Hematopoietic multipotent progenitor cell treated with erythropoietin and hydrocortisone succinate and interleukin-3 and kit ligand, for 15 days (in vitro differentiated cells): Measurements from ENCODE around the gene PDE4B.

Experiments
- DNase-seq: peaks from one replicate; pipeline ENCODE4 v3.0.0-alpha.2; 2015; ENCODE audit warnings: low spot score

The PDE4B gene

GRCh38 chr1:66364578-66365391, 572.1 kb downstream of the PDE4B start:
- no peak for DNase-seq

GRCh38 chr1:66365635-66366034, 572.9 kb downstream of the PDE4B start:
- DNase-seq = no peak

- no peak for DNase-seq
These were observed 573.9 kb downstream of the PDE4B start for GRCh38 chr1:66366634-66367033.

GRCh38 chr1:66367369-66367768, 574.7 kb downstream of the PDE4B start:
- no peak for DNase-seq

GRCh38 chr1:66368261-66368660, 575.6 kb downstream of the PDE4B start:
- no peak for DNase-seq

GRCh38 chr1:66370462-66370971, 577.8 kb downstream of the PDE4B start:
- no peak for DNase-seq

- DNase-seq = no peak
These were observed 578.7 kb downstream of the PDE4B start for GRCh38 chr1:66371233-66372005.

GRCh38 chr1:66372522-66373101, 579.9 kb downstream of the PDE4B start:
- no peak for DNase-seq

GRCh38 chr1:66373157-66373591, 580.5 kb downstream of the PDE4B start:
- DNase-seq = no peak

GRCh38 chr1:66374148-66374547, 581.5 kb downstream of the PDE4B start:
- DNase-seq = no peak

- DNase-seq = no peak
These were observed 581.9 kb downstream of the PDE4B start for GRCh38 chr1:66374561-66375111.

- no peak for DNase-seq
These were observed 582.4 kb downstream of the PDE4B start for GRCh38 chr1:66375125-66375524.

- no peak for DNase-seq
These were observed 587.9 kb downstream of the PDE4B start for GRCh38 chr1:66380452-66381212.

GRCh38 chr1:66381621-66382275, 589.1 kb downstream of the PDE4B start:
- DNase-seq = no peak

GRCh38 chr1:66383168-66383567, 590.5 kb downstream of the PDE4B start:
- DNase-seq = no peak

- DNase-seq = no peak
These were observed 590.9 kb downstream of the PDE4B start for GRCh38 chr1:66383611-66384010.

- DNase-seq = no peak
These were observed 591.7 kb downstream of the PDE4B start for GRCh38 chr1:66384258-66384921.

- no peak for DNase-seq
These were observed 594.0 kb downstream of the PDE4B start for GRCh38 chr1:66386712-66387111.

- no peak for DNase-seq
These were observed 596.2 kb downstream of the PDE4B start for GRCh38 chr1:66388913-66389312.

- no peak for DNase-seq
These were observed 601.0 kb downstream of the PDE4B start for GRCh38 chr1:66393586-66394287.
